Measurements from ENCODE around the gene XRCC1.

Gene XRCC1

GRCh38 chr19:43504426-43505185 lies 70.7 kb downstream of the XRCC1 start, which contains the start of gene PHLDB3 (continued):
- TF ChIP-seq ZNF837 (tag by site-specific recombination; IDR thresholded peaks at IDR 0.05) (no peak), MZF1 (tag by site-specific recombination; IDR thresholded peaks at IDR 0.05; ENCODE audit: borderline replicate concordance) (no peak), KLF10 (tag by site-specific recombination; IDR thresholded peaks at IDR 0.05) (no peak), ZNF37A (tag by site-specific recombination; IDR thresholded peaks at IDR 0.05) (no peak), GFI1B (tag by site-specific recombination; IDR thresholded peaks at IDR 0.05) (0 out of 2 replicates have a peak, but pooled peaks have one; percentile 28), ZNF146 (tag by site-specific recombination; IDR thresholded peaks at IDR 0.05) (no peak; the same call in 1 of the 2 replicates), SP3 (tag by site-specific recombination; IDR thresholded peaks at IDR 0.05) (peak; percentile 84), ZNF24 (tag by site-specific recombination; IDR thresholded peaks at IDR 0.05) (peak; percentile 56; the same call in 1 of the 2 replicates), FEZF1 (tag by site-specific recombination; IDR thresholded peaks at IDR 0.05) (no peak), ZNF488 (tag by site-specific recombination; IDR thresholded peaks at IDR 0.05) (no peak), ZNF843 (tag by site-specific recombination; IDR thresholded peaks at IDR 0.05) (no peak; the same call in none of the 2 replicates), ZNF585B (tag by site-specific recombination; IDR thresholded peaks at IDR 0.05) (no peak), RBAK (tag by site-specific recombination; IDR thresholded peaks at IDR 0.05) (no peak), ZNF530 (tag by site-specific recombination; IDR thresholded peaks at IDR 0.05; ENCODE audit: low read depth) (no peak), IKZF3 (tag by site-specific recombination; IDR thresholded peaks at IDR 0.05) (no peak), ZNF777 (tag by site-specific recombination; IDR thresholded peaks at IDR 0.05; ENCODE audit: borderline replicate concordance) (no peak), ZNF16 (tag by site-specific recombination; IDR thresholded peaks at IDR 0.05; ENCODE audit: low read depth) (no peak), ZNF404 (tag by site-specific recombination; IDR thresholded peaks at IDR 0.05) (no peak), MYNN (tag by site-specific recombination; IDR thresholded peaks at IDR 0.05; ENCODE audit: borderline replicate concordance) (no peak), ZNF223 (tag by site-specific recombination; IDR thresholded peaks at IDR 0.05) (peak; percentile 31; the same call in 1 of the 2 replicates), ZNF660 (tag by site-specific recombination; IDR thresholded peaks at IDR 0.05) (no peak), ZNF280C (tag by site-specific recombination; IDR thresholded peaks at IDR 0.05) (no peak), ZNF600 (tag by site-specific recombination; IDR thresholded peaks at IDR 0.05) (peak; percentile 96), ZNF596 (tag by site-specific recombination; IDR thresholded peaks at IDR 0.05) (no peak), OSR2 (tag by site-specific recombination; IDR thresholded peaks at IDR 0.05) (no peak)
- TF ChIP-seq, protein P1, sequence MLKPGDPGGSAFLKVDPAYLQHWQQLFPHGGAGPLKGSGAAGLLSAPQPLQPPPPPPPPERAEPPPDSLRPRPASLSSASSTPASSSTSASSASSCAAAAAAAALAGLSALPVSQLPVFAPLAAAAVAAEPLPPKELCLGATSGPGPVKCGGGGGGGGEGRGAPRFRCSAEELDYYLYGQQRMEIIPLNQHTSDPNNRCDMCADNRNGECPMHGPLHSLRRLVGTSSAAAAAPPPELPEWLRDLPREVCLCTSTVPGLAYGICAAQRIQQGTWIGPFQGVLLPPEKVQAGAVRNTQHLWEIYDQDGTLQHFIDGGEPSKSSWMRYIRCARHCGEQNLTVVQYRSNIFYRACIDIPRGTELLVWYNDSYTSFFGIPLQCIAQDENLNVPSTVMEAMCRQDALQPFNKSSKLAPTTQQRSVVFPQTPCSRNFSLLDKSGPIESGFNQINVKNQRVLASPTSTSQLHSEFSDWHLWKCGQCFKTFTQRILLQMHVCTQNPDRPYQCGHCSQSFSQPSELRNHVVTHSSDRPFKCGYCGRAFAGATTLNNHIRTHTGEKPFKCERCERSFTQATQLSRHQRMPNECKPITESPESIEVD (tag by site-specific recombination; IDR thresholded peaks at IDR 0.05) = no peak
- TF ChIP-seq, protein P2, sequence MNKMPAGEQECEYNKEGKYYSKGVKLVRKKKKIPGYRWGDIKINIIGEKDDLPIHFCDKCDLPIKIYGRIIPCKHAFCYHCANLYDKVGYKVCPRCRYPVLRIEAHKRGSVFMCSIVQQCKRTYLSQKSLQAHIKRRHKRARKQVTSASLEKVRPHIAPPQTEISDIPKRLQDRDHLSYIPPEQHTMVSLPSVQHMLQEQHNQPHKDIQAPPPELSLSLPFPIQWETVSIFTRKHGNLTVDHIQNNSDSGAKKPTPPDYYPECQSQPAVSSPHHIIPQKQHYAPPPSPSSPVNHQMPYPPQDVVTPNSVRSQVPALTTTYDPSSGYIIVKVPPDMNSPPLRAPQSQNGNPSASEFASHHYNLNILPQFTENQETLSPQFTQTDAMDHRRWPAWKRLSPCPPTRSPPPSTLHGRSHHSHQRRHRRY (tag by site-specific recombination; IDR thresholded peaks at IDR 0.05) = no peak
- TF ChIP-seq, protein P3, sequence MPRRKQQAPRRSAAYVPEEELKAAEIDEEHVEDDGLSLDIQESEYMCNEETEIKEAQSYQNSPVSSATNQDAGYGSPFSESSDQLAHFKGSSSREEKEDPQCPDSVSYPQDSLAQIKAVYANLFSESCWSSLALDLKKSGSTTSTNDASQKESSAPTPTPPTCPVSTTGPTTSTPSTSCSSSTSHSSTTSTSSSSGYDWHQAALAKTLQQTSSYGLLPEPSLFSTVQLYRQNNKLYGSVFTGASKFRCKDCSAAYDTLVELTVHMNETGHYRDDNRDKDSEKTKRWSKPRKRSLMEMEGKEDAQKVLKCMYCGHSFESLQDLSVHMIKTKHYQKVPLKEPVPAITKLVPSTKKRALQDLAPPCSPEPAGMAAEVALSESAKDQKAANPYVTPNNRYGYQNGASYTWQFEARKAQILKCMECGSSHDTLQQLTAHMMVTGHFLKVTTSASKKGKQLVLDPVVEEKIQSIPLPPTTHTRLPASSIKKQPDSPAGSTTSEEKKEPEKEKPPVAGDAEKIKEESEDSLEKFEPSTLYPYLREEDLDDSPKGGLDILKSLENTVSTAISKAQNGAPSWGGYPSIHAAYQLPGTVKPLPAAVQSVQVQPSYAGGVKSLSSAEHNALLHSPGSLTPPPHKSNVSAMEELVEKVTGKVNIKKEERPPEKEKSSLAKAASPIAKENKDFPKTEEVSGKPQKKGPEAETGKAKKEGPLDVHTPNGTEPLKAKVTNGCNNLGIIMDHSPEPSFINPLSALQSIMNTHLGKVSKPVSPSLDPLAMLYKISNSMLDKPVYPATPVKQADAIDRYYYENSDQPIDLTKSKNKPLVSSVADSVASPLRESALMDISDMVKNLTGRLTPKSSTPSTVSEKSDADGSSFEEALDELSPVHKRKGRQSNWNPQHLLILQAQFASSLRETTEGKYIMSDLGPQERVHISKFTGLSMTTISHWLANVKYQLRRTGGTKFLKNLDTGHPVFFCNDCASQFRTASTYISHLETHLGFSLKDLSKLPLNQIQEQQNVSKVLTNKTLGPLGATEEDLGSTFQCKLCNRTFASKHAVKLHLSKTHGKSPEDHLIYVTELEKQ (tag by site-specific recombination; IDR thresholded peaks at IDR 0.05; ENCODE audit: borderline replicate concordance) = no peak
- TF ChIP-seq, protein P4, sequence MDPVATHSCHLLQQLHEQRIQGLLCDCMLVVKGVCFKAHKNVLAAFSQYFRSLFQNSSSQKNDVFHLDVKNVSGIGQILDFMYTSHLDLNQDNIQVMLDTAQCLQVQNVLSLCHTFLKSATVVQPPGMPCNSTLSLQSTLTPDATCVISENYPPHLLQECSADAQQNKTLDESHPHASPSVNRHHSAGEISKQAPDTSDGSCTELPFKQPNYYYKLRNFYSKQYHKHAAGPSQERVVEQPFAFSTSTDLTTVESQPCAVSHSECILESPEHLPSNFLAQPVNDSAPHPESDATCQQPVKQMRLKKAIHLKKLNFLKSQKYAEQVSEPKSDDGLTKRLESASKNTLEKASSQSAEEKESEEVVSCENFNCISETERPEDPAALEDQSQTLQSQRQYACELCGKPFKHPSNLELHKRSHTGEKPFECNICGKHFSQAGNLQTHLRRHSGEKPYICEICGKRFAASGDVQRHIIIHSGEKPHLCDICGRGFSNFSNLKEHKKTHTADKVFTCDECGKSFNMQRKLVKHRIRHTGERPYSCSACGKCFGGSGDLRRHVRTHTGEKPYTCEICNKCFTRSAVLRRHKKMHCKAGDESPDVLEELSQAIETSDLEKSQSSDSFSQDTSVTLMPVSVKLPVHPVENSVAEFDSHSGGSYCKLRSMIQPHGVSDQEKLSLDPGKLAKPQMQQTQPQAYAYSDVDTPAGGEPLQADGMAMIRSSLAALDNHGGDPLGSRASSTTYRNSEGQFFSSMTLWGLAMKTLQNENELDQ (tag by site-specific recombination; IDR thresholded peaks at IDR 0.05; ENCODE audit: low read depth) = no peak

Data from HEK293 (cell line).